GM21360 (cell line): ENCODE results near the gene AANAT.
A peak's percentile ranks its signal among the peaks of the same experiment; 100 is the strongest.

Experiments
- ATAC-seq: cut with Tn5 transposase; IDR thresholded peaks from one replicate; pipeline ENCODE4 v1.9.1; 2021; ENCODE audit warnings: mild to moderate bottlenecking, moderate library complexity; ENCODE audit not compliant: unreplicated experiment

AANAT gene

DNA sequence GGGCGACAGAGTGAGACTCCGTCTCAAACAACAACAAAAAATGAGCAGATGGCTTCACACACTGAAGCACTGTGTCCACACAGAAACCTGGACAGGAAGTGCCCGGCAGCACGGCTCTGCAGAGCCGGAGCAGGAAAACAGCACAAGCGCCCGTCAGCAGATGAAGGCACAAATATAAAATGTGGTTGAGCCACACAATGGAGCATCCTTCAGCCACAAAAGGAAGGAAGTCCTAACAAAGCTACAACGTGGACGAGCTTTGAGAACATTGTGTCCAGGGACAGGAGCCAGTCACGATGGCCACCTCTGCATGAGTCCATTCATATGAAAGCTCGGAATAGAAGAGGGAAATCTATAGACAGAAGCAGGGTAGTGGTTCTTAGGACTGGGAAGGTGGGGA is 18.2 kb downstream of the AANAT start:
- ATAC-seq, result no peak

DNA sequence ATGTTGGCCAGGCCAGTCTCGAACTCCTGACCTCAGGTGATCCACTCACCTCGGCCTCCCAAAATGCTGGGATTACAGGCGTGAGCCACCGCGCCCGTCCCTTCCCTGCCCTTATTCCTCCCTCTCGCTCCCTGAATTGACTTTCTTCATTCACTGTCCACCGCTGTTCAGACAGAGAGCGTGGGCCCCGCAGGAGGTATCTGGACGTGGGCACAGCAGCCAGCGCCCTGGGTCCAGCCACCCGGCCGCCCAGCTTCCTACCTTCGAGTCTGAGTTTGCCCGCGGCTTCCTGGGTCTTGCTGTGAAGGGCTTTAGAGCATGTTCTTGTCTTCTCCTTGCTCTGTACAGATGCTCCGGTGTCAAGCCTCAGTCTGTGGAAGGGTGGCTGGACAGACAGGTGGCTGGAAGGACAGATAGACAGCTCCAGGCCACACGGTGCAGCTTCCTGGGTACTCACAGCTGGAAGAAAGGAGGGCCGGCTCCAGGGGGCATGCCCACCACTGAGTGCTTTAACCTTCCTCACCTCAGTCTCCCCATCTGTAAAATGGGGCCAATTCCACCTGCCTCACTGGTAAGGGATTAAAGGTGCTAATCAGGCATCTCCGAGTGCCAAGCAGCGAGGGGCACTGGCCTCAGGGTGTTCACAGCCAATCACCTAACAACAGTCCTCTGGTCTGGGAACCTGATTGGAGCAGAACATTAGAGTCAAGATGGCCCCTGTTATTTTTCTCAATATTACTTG is 20.2 kb downstream of the AANAT start:
- no peak for ATAC-seq

GRCh38 chr17:76490112-76490710 is 22.8 kb downstream of the AANAT start:
- no peak for ATAC-seq

GRCh38 chr17:76491271-76492122 is 24.1 kb downstream of the AANAT start:
- ATAC-seq, result no peak

DNA sequence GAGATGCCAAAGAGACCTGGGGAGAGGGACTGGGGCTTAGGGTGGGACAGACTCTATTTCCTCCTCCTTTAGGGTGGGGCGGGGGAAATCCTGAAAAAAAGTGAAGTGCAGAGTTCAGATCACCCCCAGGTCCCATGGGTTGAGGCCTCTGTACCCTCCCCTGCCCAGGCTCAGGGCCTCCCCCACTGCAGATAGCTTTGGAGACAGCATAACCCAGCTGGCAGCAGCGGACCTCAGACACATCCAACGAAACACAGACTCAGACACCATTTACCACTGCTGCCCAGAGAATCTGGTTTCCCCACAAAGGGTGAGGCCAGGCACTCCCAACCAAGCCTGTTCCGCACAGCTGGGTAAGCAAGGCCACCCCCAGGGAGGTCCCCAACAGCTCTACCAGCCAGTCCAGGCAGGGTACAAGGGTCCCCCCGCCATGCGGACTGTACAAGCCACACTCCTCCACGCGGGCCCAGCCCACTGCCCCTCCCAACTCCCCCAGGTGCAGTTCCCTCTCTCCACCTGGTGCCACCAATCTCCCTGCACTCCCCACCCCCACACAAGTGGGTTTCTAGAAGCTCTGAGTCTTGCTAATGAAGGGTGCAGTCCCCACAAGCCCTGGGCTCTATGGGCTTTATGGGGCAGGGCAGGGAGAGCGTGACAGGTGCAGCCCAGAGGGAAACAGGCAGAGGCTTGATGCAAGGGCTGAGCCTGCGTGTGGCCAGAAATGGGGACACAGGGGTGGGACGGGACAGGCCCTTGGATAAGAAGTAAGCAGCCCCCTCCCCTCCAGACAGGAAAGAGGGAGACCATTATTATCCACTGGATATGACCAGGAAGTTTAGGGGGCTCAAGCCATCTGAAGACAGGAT is 25.0 kb downstream of the AANAT start:
- ATAC-seq, result no peak

GRCh38 chr17:76492989-76493501 is 25.6 kb downstream of the AANAT start:
- ATAC-seq, result no peak

GRCh38 chr17:76493505-76494167 is 26.2 kb downstream of the AANAT start:
- ATAC-seq, result no peak

DNA sequence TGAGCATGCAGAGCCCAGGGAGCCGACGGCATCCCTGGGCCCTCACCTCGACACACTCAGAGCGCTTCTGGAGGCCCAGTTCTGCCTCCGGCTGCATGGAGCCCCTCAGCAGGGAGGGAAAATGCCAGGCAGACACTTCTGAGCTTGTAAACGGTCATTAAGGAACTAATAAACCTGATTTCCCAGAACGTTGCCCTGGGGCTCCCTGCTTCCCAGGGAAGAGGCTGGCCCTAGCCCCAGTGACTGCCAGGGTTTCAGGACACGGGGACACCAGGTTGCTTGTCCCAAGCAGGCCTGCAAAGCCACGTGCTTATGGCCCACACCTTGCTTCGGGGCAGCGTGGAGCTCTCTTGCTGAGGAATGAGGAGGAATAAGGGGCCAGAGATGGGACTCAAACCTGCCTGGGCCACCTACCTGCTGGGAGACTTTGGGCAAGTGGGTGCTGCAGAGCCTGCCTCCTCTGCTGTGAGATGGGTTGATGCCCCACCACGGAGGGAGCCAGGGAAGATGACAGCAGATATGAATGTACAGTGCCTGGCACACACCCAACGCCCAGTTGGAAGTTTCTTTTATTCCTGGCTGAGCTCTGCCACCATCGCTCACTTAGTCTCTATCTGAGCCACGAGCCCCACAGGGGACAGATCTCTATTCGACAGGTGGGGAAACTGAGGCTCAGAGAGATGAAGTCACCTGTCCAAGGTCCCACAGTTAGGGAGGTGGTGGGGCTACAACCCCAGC is 28.4 kb downstream of the AANAT start:
- no peak for ATAC-seq

- ATAC-seq, result no peak
Observed at GRCh38 chr17:76496464-76496863, 29.1 kb downstream of the AANAT start.

GRCh38 chr17:76497699-76497978 is 30.2 kb downstream of the AANAT start:
- ATAC-seq, result no peak

DNA sequence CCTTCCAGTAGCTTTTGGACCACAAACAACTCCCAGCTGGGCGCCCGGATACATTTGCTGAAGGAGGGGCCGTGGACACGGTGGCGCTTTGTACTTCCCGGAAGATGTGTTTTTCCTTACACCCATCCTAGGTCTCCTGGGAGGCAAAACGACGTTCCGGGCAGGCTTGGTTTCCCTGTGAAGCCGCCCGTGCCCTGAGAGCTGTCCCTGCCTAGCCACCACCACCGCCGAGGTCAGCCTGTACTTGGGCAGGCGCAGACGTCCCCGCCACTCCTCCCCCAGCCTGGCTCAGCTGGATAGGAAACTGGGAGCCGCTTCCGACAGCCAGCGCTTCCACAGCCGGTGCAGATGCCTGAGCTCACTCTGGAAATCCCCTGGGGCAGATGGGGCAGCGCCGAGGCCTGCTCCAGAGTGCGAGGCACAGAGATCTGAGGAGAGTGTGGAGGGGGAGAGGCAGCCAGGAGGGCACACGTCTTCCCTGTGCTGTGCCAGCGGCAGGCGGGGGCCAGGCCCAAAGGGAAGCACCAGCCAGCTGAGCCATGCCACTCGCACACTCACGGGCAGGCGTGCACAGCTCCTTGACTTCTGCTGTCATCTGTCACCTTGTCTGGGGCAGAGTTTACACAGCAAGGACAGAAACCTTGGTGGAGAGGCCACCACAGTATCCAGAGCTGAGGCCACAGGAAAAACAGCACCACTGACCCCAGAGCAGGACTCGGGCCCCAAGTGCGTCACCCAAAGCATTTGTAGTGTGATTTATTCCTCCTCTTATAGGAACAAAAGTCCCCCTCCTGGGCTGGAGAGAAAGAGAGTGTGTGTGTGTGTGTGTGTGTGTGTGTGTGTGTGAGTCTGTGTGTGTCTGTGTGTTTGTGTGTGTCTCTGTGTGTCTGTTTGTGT is 30.8 kb downstream of the AANAT start:
- ATAC-seq, result no peak

- ATAC-seq, result no peak
Observed at GRCh38 chr17:76498876-76499251, 31.5 kb downstream of the AANAT start.

GRCh38 chr17:76499267-76499667 is 31.9 kb downstream of the AANAT start:
- ATAC-seq, result no peak

- ATAC-seq, result no peak
Observed at GRCh38 chr17:76500074-76500746, 32.8 kb downstream of the AANAT start.

GRCh38 chr17:76500747-76501017 is 33.3 kb downstream of the AANAT start:
- peak; percentile 8 for ATAC-seq

- ATAC-seq, result peak; percentile 55
Observed at GRCh38 chr17:76501018-76501826, 33.8 kb downstream of the AANAT start, which contains the start of gene RHBDF2. TSS of gene RHBDF2 (minus strand) at chr17:76501423. CDS start at chr17:76481524, 19,899 bp downstream.

DNA sequence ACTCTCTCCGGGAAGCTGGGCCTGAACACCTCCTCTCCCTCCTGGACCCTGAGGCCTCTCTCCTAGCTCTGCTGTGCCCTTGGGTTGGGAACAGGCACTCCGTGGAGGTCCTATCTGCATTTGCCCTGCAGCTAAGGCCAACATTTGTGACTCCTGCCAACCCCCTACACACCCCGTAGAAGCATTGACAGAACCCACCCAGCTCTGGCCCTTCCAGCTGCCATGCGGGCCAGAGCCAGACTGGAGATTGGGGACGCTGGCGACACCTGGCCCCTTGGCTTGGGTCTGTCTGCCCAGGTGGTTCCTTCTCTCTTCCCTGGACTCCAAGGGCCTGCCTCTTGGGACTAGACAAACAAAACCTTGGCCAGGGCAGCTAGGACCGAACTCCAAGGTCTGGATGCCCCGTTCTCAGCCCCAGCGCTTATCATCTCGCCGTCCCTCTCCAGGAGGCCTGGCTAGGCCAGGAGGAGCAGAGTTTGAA is 34.5 kb downstream of the AANAT start:
- no peak for ATAC-seq
